GM23248 (cell line): ENCODE measurements around the gene NRBF2.

ENCODE experiments used
- EZH2 ChIP-seq: fragments of 200-600 bp; sonication (generic); IDR thresholded peaks from 2 replicates; pipeline ENCODE4 v1.6.1; 2018; ENCODE audit warnings: antibody characterized with exemption, mild to moderate bottlenecking; ENCODE audit not compliant: insufficient read depth, poor library complexity, severe bottlenecking
- EZH2phosphoT487 ChIP-seq: fragments of 200-600 bp; sonication (generic); IDR thresholded peaks from 2 replicates; pipeline ENCODE4 v1.6.1; 2018; ENCODE audit warnings: antibody characterized with exemption, moderate library complexity, mild to moderate bottlenecking, low read depth; ENCODE audit not compliant: insufficient read depth

DNA sequence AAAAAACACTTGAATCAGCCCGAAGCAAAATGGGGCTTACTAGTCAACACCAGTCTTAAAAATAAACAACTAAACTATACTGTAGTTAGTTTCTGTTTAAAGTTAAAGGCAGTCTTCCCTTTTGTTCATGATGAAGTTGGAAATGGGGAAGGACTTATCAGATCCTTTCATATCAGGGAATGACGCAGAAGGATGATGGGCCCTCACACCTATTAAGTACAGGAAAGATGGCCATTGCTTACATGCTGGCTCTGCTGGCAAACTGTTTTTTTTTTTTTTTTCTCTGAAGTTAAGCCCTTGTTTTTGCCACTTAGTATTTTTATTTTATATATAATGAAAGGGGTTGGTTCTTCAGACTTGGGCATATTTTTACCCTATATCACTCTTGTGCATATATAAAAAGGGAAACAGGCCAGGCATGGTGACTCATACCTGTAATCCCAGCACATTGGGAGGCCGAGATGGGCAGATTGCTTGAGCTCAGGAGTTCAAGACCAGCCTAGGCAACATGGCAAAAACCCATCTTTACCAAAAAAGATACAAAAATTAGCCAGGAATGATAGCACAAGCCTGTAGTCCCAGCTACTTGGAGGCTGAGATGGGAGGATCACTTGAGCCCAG lies 16.6 kb upstream of the NRBF2 start:
- TF ChIP-seq EZH2phosphoT487, result no peak
- TF ChIP-seq EZH2, result no peak
